ENCODE measurements around the gene SEMA4C.
"Not testable (repeated sequence)": the region's sequence is repeated elsewhere in the genome, so short reads cannot be mapped to it uniquely, and the experiment has no call there.

Gene SEMA4C

DNA sequence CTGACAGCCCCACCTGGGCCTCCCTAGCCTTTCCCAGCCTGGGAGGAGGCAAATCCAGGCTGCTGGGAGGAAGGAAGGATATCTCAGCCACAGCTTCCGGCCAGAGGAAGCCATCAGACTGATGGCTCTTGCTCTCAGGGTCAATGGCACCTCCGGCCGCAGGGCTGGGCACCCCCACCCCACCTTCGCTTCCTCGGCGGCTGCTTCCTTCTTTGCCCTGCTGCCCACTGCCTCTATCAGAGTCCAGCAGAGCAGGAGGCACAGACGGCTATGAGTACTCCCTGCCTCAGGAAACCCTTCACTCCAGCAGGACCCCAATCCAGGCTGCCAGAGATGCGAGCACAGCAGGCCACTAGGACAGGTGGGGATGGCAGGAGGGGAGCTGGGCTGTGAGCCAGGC is 3.3 kb downstream of the SEMA4C start:
- no peak for DNase-seq (ENCODE audit: low spot score)

DNA sequence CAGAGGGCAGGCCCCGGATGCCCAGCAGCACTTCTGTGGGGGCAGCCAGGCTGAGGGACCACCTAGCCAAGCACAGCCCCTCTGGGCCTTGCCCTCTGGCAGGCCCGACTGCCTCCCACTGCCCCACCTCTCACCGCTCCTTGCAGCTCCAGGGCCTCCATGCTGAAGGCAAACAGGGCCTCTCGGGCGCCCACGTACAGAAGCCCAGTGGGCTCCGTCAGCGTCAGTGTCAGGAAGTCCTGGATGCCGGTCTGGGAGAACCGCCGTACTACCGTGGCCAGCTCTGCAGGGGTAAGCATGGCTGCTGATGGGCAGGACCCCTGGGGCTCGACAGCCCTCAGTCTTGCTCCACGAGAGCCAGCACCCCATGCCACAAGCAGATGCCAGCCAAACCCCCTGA is 3.7 kb downstream of the SEMA4C start:
- DNase-seq (ENCODE audit: low spot score): no peak

GRCh38 chr2:96865654-96866053 is 4.2 kb downstream of the SEMA4C start:
- no peak for DNase-seq (ENCODE audit: low spot score)

DNA sequence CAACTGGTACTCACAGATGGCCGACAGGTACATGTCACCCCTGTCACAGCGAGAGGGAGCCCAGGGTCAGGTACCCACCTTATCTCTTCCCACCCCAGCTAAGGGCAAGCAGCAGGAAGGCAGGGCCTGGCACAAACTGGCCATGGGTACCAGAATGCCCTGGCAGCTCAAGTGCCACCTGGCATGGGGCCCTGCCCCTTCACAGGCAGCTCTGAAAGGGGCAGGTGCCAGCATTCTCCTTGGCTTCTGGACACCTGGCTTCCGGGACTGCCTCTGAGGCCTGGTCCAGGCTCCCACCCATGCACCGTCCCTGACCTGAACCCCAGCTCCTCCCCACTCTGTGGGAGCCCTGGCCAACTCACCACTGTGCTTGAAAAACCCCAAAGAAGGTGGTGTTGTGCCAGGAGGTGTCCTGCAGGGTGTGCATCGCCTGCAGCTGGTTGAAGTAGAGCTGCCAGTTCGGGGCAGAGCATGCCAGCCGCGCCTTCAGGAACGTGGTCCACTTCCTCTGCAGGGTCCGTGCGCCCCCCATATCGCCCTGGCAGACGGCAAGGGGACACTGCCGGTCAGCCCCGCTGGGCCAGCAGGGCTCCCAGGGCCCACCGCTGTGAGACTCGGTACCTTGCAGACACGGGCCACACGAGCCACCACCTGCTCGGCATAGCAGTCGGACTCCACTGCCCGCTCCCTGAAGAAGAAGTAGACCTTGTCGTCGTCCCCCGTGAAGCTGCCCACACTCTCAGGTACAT is 5.4 kb downstream of the SEMA4C start:
- no peak for DNase-seq (ENCODE audit: low spot score)

DNA sequence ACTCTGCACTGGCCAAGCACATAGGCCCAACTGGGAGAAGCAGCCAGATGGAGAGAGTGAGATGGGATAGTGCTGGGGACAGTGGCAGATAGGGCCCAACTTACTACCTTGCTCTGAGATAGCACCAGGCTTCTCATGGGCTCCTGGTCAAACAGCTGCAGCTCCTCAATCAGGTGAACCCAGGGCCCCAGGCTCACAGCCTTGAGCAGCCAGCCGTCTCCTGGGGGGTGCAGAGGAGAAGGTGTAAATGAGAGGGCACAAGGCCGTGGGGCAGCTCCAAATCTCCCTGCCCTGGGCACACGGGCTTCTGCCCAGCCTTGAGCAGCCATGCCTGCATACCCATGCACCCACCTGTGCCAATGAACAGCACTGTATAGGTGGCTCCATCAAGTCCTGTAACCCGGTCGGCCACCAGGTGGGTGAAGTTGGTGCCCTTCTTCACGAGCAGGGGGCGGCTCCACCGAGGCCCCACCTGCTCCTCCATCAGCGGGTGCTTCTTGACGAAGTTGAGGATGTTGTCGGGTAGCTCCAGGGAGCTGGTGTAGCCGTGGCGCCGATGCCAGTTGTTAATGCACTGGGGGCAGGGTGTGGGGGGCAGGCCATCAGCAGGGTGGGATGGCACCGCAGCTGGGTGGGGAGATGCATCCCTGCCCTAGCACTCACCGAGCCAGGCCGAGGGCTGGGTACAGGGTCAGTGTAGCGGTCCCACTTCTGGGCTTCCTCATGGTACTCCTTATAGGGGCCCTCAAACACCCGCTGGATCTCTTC is 6.1 kb downstream of the SEMA4C start:
- no peak for DNase-seq (ENCODE audit: low spot score)

DNA sequence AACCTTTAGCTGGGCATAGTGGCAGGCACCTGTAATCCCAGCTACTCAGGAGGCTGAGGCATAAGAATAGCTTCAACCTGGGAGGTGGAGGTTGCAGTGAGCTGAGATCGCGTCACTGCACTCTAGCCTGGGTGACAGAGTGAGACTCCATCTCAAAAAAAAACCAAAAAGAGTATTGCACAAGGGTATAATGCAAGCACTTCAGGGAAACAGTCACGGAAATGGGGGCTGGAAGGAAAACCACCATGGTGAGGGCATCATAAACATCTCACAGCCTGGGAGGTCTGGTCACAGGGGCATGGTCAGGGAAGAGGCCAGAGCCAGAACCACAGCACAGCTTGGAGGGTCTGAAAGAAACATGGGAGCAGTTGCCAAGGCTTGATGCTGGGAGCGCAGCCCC is 6.8 kb downstream of the SEMA4C start:
- not testable (repeated sequence) for DNase-seq (ENCODE audit: low spot score)

DNA sequence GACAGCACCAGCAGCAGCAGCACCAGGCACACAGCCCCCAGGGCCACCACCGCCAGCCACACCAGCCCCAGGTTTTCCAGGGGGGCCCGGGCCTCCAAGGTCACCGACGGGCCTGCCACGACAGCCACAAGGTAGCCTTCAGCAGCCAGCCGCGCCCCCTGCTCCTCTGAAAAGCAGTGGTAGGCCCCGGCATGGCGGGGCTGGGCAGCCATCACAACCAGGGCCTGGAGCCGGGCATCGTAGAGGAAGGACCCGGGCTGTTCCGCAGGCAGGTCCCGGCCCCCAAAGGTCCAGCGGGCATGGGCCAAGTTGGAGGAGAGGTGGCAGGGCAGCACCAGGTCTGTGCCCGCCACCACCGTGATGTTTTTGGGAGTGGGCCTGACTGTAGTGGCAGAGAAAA is 8.8 kb downstream of the SEMA4C start:
- no peak for DNase-seq (ENCODE audit: low spot score)

DNA sequence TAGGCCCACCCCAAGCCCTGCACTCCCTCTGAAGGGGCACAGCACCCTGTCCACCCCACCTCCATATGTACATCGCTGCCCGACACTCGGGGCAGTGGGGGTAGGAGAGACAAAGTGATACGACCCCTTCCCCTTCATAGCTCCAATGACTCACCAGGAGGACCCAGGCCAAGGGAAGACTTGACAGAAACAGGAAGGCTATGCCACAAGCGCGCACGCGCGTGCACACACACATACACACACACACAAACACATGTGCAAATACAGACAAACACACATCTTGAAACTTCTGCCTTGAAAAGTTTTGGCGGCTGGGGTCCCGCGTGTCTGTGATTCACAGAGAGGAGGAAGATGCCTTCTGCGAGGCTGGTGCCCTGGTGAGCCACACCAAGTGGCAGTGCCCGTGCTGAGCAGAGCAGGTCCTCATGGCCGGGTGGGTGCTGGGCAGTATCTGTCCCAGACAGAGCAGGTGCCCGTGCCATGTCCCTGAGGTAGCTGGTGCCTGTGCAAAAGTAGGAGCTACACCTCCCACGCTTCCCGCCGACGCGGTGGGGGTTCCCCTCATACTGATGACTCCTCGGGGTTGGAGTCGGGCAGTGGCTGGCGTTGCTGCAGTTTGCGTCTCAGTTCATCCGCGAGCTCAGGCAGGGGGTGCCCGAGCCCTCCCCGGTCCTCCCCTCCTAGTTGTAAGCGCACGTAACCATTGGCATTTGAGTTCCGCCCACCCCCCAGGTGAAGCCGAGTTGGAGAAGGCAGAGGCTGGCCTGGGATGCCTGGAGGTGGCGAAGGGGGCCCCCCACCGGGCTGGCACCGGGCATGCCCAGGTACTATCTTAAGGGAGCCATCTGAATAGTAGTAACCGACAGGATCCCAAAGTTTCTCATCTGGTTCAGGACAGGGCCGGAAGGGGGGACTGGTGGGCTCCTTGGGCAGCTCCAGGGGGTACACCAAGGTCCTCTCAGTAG is 9.5 kb downstream of the SEMA4C start:
- DNase-seq (ENCODE audit: low spot score): no peak

- DNase-seq (ENCODE audit: low spot score): no peak
Measured at GRCh38 chr2:96859681-96860064, 10.2 kb downstream of the SEMA4C start.

DNA sequence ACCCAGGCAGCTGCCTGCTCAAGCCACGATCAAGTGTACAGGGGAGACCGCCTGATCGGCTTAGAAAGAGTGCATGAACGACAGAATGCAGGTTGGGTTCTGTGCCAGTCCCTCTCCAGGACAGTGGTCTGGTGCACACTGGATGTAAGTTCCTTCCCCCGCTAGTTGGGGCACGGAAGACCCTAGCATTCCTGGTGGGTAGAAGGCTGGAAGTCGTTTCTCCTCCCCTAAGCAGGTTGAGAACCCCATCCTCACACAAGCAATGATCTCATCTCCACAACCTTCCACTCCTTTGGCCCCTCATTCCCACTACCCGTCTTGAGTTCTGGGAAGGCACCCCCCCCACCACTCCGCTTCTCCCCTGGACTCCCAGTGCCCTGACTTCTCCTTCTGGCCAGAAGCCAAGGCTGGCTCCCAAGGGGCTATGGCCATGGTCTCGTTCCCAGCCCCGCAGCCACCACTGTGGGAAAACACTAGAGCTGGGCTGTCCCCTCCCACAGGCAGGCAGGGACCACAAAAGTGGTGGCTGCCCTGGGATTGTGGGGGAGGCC is 10.7 kb downstream of the SEMA4C start:
- DNase-seq (ENCODE audit: low spot score): no peak

DNA sequence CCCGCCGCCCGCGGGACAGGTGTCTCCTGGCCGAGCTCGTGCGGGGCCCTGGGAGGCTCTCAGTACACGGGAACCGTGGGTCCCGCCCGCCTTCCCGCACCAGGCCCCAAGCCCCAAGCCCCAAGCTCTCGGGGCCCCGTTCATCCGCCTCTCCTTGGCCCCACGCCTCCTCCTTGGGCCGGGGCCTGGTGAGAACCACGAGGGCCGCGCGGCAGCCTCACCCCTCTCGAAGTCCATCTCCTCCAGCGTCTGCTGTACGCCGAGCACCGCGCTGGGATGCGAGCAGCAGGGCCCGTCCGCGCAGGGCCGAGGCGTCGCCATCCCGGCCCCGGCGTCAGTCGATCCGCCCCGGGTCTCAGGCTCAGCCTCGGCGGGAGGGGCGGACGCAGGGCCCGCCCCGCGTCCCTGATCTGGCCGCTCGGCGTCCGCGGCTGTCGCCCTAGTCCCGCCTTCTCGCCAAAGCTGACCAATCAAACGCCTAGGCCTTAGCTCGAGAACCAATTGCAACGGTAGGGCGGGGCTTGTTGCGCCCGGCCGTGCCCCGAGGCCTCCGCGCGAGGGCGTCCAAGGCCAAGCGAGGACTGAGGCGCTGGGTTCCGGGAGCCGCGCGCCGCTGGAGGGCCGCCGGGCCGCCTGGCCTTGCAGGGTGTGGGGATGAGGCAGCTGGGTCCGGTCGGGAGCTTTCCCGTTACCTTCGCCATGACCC is 12.1 kb downstream of the SEMA4C start, which contains the start of gene ANKRD39:
Gene ANKRD39 (minus strand): TSS at position 350 of the 706 bp plus-strand sequence. CDS start 29 bp downstream, at position 321.
- DNase-seq (ENCODE audit: low spot score): peak; percentile 100

- DNase-seq (ENCODE audit: low spot score): no peak
Measured at GRCh38 chr2:96856776-96857666, 12.9 kb downstream of the SEMA4C start.

GRCh38 chr2:96853321-96853720 is 16.6 kb downstream of the SEMA4C start:
- DNase-seq (ENCODE audit: low spot score): no peak

- DNase-seq (ENCODE audit: low spot score): no peak
Measured at GRCh38 chr2:96852667-96853066, 17.2 kb downstream of the SEMA4C start.

- no peak for DNase-seq (ENCODE audit: low spot score)
Measured at GRCh38 chr2:96848264-96848663, 21.6 kb downstream of the SEMA4C start.

- no peak for DNase-seq (ENCODE audit: low spot score)
Measured at GRCh38 chr2:96847586-96847985, 22.3 kb downstream of the SEMA4C start.

DNA sequence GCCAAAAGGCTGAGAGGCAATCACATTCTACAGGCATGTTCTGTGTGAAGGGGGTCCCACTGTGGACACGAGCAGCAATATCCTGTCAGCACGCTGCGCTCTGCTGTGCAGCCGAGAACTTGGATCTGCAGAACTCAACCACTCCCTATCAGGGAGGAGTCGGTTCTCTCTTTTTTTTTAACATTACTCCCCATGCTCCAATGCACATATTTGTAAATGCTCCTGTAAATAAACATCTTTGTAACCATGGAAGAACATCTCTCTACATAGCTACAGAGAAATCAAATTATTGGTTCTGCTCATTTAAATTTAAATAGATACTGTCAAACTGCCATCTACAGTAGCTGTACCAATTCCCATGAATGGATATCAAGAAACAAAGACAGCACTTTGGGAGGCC is 23.1 kb downstream of the SEMA4C start:
- DNase-seq (ENCODE audit: low spot score): no peak

GRCh38 chr2:96844405-96844808 is 25.5 kb downstream of the SEMA4C start:
- no peak for DNase-seq (ENCODE audit: low spot score)

GRCh38 chr2:96843538-96844268 is 26.2 kb downstream of the SEMA4C start, which contains the start of gene ANKRD23:
Gene ANKRD23 (minus strand): TSS chr2:96844021. CDS start chr2:96843992, 29 bp downstream.
- no peak for DNase-seq (ENCODE audit: low spot score)

All from GM03348 (cell line).